ENCODE measurements around the gene PPIL1. TPM values are rescaled to one million over a fixed set of nuclear protein-coding genes. Genes with fewer than 3 reads are reported as not detected.
A peak's percentile ranks its signal among the peaks of the same experiment; 100 is the strongest.

PPIL1 gene
- total and polyA plus RNA-seq, 2 of the 13 experiments (the other 11 are each of a cell fraction or from before 2014, with no cell fraction given): 74.2 to 144 TPM

- TF ChIP-seq ZFP91 (CRISPR knock-in tag; IDR thresholded peaks at IDR 0.05; ENCODE audit: borderline replicate concordance) (peak; percentile 95), PRDM15 (CRISPR knock-in tag; IDR thresholded peaks at IDR 0.05) (peak; percentile 21; the same call in 1 of the 2 replicates), SRSF9 (IDR thresholded peaks at IDR 0.05; ENCODE audit: borderline replicate concordance, insufficient read depth, low read depth, low read length, poor library complexity, severe bottlenecking) (no peak), CENPT (CRISPR knock-in tag; IDR thresholded peaks at IDR 0.05; ENCODE audit: low read depth) (no peak), CBFB (CRISPR knock-in tag; IDR thresholded peaks at IDR 0.05) (no peak), AHDC1 (CRISPR knock-in tag; IDR thresholded peaks at IDR 0.05; ENCODE audit: borderline replicate concordance) (peak; percentile 92), ARID2 (CRISPR knock-in tag; IDR thresholded peaks at IDR 0.05; ENCODE audit: borderline replicate concordance) (peak; percentile 93), MYC (CRISPR knock-in tag; IDR thresholded peaks at IDR 0.05; ENCODE audit: borderline replicate concordance) (peak; percentile 41; the same call in 1 of the 2 replicates), ZSCAN22 (CRISPR knock-in tag; IDR thresholded peaks at IDR 0.05) (no peak), ZNF460 (CRISPR knock-in tag; IDR thresholded peaks at IDR 0.05; ENCODE audit: borderline replicate concordance) (no peak), RNF2 (conservative IDR thresholded peaks at IDR 0.05; ENCODE audit: low read depth) (peak; percentile 54), PHF8 (CRISPR knock-in tag; IDR thresholded peaks at IDR 0.05) (peak; percentile 40; the same call in 1 of the 2 replicates), HHEX (CRISPR knock-in tag; IDR thresholded peaks at IDR 0.05) (no peak), NFE2 (CRISPR knock-in tag; IDR thresholded peaks at IDR 0.05) (no peak), NBN (conservative IDR thresholded peaks at IDR 0.05) (no peak), SNRNP70 (IDR thresholded peaks at IDR 0.05; ENCODE audit: low read depth, low read length) (no peak), ZNF225 (CRISPR knock-in tag; IDR thresholded peaks at IDR 0.05) (no peak)
These were observed 44.6 kb downstream of the PPIL1 start (continued) for GRCh38 chr6:36829919-36830544.

Measured in HepG2 (cell line).